ENCODE measurements around the gene IMP4. TPM values are rescaled to one million over a fixed set of nuclear protein-coding genes. Genes with fewer than 3 reads are reported as not detected.

IMP4 gene
- total RNA-seq, 1 experiment from 2014 or later, result 101 TPM

- Histone ChIP-seq H3K9ac (ENCODE audit: extremely low read depth, insufficient read length, low read length) (no peak within 1 kb of the TSS), H2BK15ac (ENCODE audit: low read depth, low read length) (no peak within 1 kb of the TSS)
Observed at GRCh38 chr2:130355578-130356431, 13.1 kb downstream of the IMP4 start, which contains the start of gene PTPN18. PTPN18 (plus strand) TSS chr2:130356056; CDS start chr2:130356108, 52 bp downstream.

More at GRCh38 chr2:130355578-130356431, 13.1 kb downstream of the IMP4 start, which contains the start of gene PTPN18:
- H3K4me1 ChIP-seq (ENCODE audit: insufficient read depth, low read length), result no peaks in the 10 kb centered on the region
- H3K14ac ChIP-seq (ENCODE audit: insufficient read depth, low read length), result no peak within 1 kb of the TSS; the same call in 1 of the 2 replicates
- no peak within 1 kb of the TSS for H2AK5ac ChIP-seq (ENCODE audit: insufficient read length, low read length)
- peak within 1 kb of the TSS; percentile 25 for H3K4me2 ChIP-seq (ENCODE audit: insufficient read depth, insufficient read length, low read length)
- H3K4me3 Mint-ChIP-seq, result peak within 1 kb of the TSS; percentile 71 to 85
- peaks cover 17% of the 10 kb centered on the region in 2 experiments for H3K4me1 Mint-ChIP-seq
- peaks cover 5% of the 10 kb centered on the region; the same call in 1 of the 2 replicates for H3K27me3 ChIP-seq (ENCODE audit: insufficient read depth, low read length)
- no CpG with 5 or more reads among the region's 107 CpGs for WGBS (ENCODE audit: extremely low coverage, insufficient read length, low lambda C conversion rate)
- H3K56ac ChIP-seq (ENCODE audit: insufficient read length, low read depth, low read length), result no peak within 1 kb of the TSS
- H4K5ac ChIP-seq (ENCODE audit: insufficient read length, low read depth, low read length), result no peak within 1 kb of the TSS
- H3K27me3 Mint-ChIP-seq (ENCODE audit: low read depth), result peaks cover 34% of the 10 kb centered on the region
- no peak within 1 kb of the TSS for H2BK120ac ChIP-seq (ENCODE audit: low read depth, low read length, poor library complexity, severe bottlenecking)
- no peaks in the 10 kb centered on the region for H4K20me1 ChIP-seq (ENCODE audit: control insufficient read depth, insufficient read depth, insufficient read length)
- H3K23ac ChIP-seq (ENCODE audit: insufficient read length, low read depth, low read length), result no peak within 1 kb of the TSS
- H3K9me3 Mint-ChIP-seq, result peaks cover 2 to 3% of the 10 kb centered on the region in 2 experiments; a peak in 3 of 5 replicates
- H3K18ac ChIP-seq (ENCODE audit: insufficient read length, low read depth, low read length), result no peak within 1 kb of the TSS
- no peak within 1 kb of the TSS for H2BK20ac ChIP-seq (ENCODE audit: low read depth, low read length, poor library complexity, severe bottlenecking)
- TF ChIP-seq CTCF (conservative IDR thresholded peaks at IDR 0.05), result peak; percentile 52
- H3T11ph ChIP-seq (ENCODE audit: low read length), result no peak within 1 kb of the TSS
- no peak within 1 kb of the TSS for H4K8ac ChIP-seq (replicated peaks; ENCODE audit: insufficient read length, low read depth, low read length)
- H3K79me2 ChIP-seq (ENCODE audit: insufficient read depth, low read length), result no peaks in the 10 kb centered on the region
- peaks cover 0 to 7% (median 3%) of the 10 kb centered on the region in 3 experiments; a peak in 5 of 7 replicates for H3K36me3 Mint-ChIP-seq (ENCODE audit: insufficient read depth in 1 of 3, low read depth in 3 of 3)
- no peak within 1 kb of the TSS for H3K27ac Mint-ChIP-seq
- no peak within 1 kb of the TSS for H3K27ac ChIP-seq (ENCODE audit: insufficient read length, low read depth, low read length)
- no peaks in the 10 kb centered on the region for H3K23me2 ChIP-seq (ENCODE audit: insufficient read length, low read depth, low read length, poor library complexity, severe bottlenecking)
- no peak within 1 kb of the TSS for H4K91ac ChIP-seq (ENCODE audit: insufficient read length, low read depth, low read length)
- H3K9me3 ChIP-seq (ENCODE audit: control insufficient read depth, low read depth, low read length), result no peaks in the 10 kb centered on the region
- DNase-seq, result peak; percentile 67
- no peak within 1 kb of the TSS for H2BK5ac ChIP-seq (ENCODE audit: insufficient read length, low read length)
- no peak within 1 kb of the TSS for H2AFZ ChIP-seq (ENCODE audit: low read length)
- H3K79me1 ChIP-seq (ENCODE audit: insufficient read depth, low read depth, low read length, poor library complexity, severe bottlenecking), result no peaks in the 10 kb centered on the region
- H3K4ac ChIP-seq (ENCODE audit: low read depth, low read length), result no peak within 1 kb of the TSS
- no peak within 1 kb of the TSS for H2BK12ac ChIP-seq (ENCODE audit: insufficient read length, low read depth, low read length)

All from H9 (cell line).